Astrocyte of the cerebellum (primary cell): ENCODE results near the gene KIDINS220.

Experiments
- DNase-seq: peaks from one replicate; pipeline ENCODE4 v3.0.0-alpha.2; 2011; ENCODE audit warnings: low read depth
- H3K4me3 ChIP-seq: 2 replicates; pipeline ENCODE4 v1.5.1; 2011; ENCODE audit warnings: mild to moderate bottlenecking, low read depth, low read length, moderate library complexity
- CTCF ChIP-seq: IDR thresholded peaks from 2 replicates; pipeline ENCODE4 v1.5.1; 2012; ENCODE audit warnings: low read length, low read depth, moderate library complexity, mild to moderate bottlenecking; ENCODE audit errors: missing control alignments
- in situ Hi-C: cut with HindIII; loops from 2 replicates; pipeline ENCODE4 v1.10.0; 2017; ENCODE audit warnings: low sequenced_read_pairs

Gene KIDINS220

GRCh38 chr2:8681786-8682692 lies 155.4 kb downstream of the KIDINS220 start, which contains the start of gene ID2:
Gene ID2, plus strand, starts transcription at chr2:8682056. Its CDS starts 110 bp downstream, at chr2:8682166.
- peak within 1 kb of the TSS; percentile 76 for H3K4me3 ChIP-seq
- in situ Hi-C loops = loop anchor here (5.0 to 10.0 kb wide), 2 partner anchors 1267 to 1470 kb away; no protein-coding TSS in a partner anchor
- no peak for TF ChIP-seq CTCF
- peak; percentile 98 for DNase-seq

GRCh38 chr2:8680822-8681760 lies 156.3 kb downstream of the KIDINS220 start:
- TF ChIP-seq CTCF = no peak
- in situ Hi-C loops = loop anchor here (5.0 to 10.0 kb wide), 2 partner anchors 1266 to 1469 kb away; no protein-coding TSS in a partner anchor

GRCh38 chr2:8679827-8680731 lies 157.3 kb downstream of the KIDINS220 start:
- DNase-seq = no peak

More at GRCh38 chr2:8680822-8681760, 156.3 kb downstream of the KIDINS220 start:
- no peak for DNase-seq
- H3K4me3 ChIP-seq = peak overlapping the region; percentile 46

GRCh38 chr2:8679567-8679826 lies 157.9 kb downstream of the KIDINS220 start:
- TF ChIP-seq CTCF = no peak
- no peak for DNase-seq
- in situ Hi-C loops = no loop called here
- H3K4me3 ChIP-seq = peak overlapping the region; percentile 40

More at GRCh38 chr2:8679827-8680731, 157.3 kb downstream of the KIDINS220 start:
- TF ChIP-seq CTCF = no peak
- in situ Hi-C loops = loop anchor here (5.0 to 10.0 kb wide), 2 partner anchors 1265 to 1468 kb away; no protein-coding TSS in a partner anchor
- H3K4me3 ChIP-seq = peak overlapping the region; percentile 40
